DOHH2 (cell line): ENCODE results near the gene MSRB3.

ENCODE experiments used
- H3F3A ChIP-seq: fragments of 200-600 bp; sonication (generic), shearing (Covaris generic); 2 replicates; pipeline ENCODE4 v1.6.0; 2016; ENCODE audit warnings: antibody characterized with exemption, mild to moderate bottlenecking; ENCODE audit not compliant: control insufficient read depth, insufficient read depth
- H3K27ac ChIP-seq: fragments of 200-600 bp; sonication (generic); 2 replicates; pipeline ENCODE4 v1.5.1; 2014; ENCODE audit warnings: low read depth, mild to moderate bottlenecking, low read length, moderate library complexity
- H3K27me3 ChIP-seq: fragments of 200-600 bp; sonication (generic); 2 replicates; pipeline ENCODE4 v1.6.1; 2014; ENCODE audit warnings: mild to moderate bottlenecking, low read length, mixed read lengths; ENCODE audit not compliant: control insufficient read depth
- H3K36me3 ChIP-seq: fragments of 200-600 bp; sonication (generic); 2 replicates; pipeline ENCODE4 v1.6.1; 2014; ENCODE audit warnings: mild to moderate bottlenecking, low read length, moderate library complexity, mixed read lengths; ENCODE audit not compliant: control insufficient read depth
- H3K4me1 ChIP-seq: fragments of 200-600 bp; sonication (generic); 2 replicates; pipeline ENCODE4 v1.6.1; 2014; ENCODE audit warnings: mild to moderate bottlenecking, low read length, mixed read lengths; ENCODE audit not compliant: control insufficient read depth
- H3K4me2 ChIP-seq: fragments of 200-600 bp; sonication (generic); 2 replicates; pipeline ENCODE4 v1.6.0; 2014; ENCODE audit warnings: mild to moderate bottlenecking, low read length, moderate library complexity
- H3K4me3 ChIP-seq: fragments of 200-600 bp; sonication (generic); 2 replicates; pipeline ENCODE4 v1.5.1; 2014; ENCODE audit warnings: mild to moderate bottlenecking, low read length, mixed read lengths
- H3K79me2 ChIP-seq: fragments of 200-600 bp; sonication (generic); 2 replicates; pipeline ENCODE4 v1.6.1; 2014; ENCODE audit warnings: mild to moderate bottlenecking, low read length, mixed read lengths; ENCODE audit not compliant: control insufficient read depth
- H3K9me2 ChIP-seq: fragments of 200-600 bp; sonication (generic); replicated peaks from 2 replicates; pipeline ENCODE4 v1.6.1; 2014; ENCODE audit warnings: mild to moderate bottlenecking, low read length, mixed read lengths; ENCODE audit not compliant: control insufficient read depth
- H3K9me3 ChIP-seq: fragments of 200-600 bp; sonication (generic); 2 replicates; pipeline ENCODE4 v1.6.1; 2014; ENCODE audit warnings: antibody characterized with exemption, low read length, mixed read lengths; ENCODE audit not compliant: control insufficient read depth, insufficient read depth
- H4K20me1 ChIP-seq: fragments of 200-600 bp; sonication (generic); 2 replicates; pipeline ENCODE4 v1.6.0; 2014; ENCODE audit warnings: low read depth, mild to moderate bottlenecking, antibody characterized with exemption, low read length, moderate library complexity; ENCODE audit not compliant: control insufficient read depth, insufficient read depth
- EZH2phosphoT487 ChIP-seq: fragments of 200-600 bp; sonication (generic); IDR thresholded peaks from 2 replicates; pipeline ENCODE4 v1.6.1; 2017; ENCODE audit warnings: borderline replicate concordance, mild to moderate bottlenecking, antibody characterized with exemption, low read length, moderate library complexity, mixed read lengths
- TF ChIP-seq, protein P1 (sequence below): fragments of 200-600 bp; sonication (generic); IDR thresholded peaks from one replicate; pipeline ENCODE4 v1.5.1; 2014; ENCODE audit warnings: antibody characterized with exemption, mild to moderate bottlenecking, low read depth, low read length; ENCODE audit not compliant: poor library complexity, severe bottlenecking

The MSRB3 gene

GRCh38 chr12:65293735-65294134 lies 15.3 kb downstream of the MSRB3 start:
- Histone ChIP-seq H4K20me1 (no peaks in the 10 kb centered on the region), H3K9me2 (no peaks in the 10 kb centered on the region), H3K9me3 (no peaks in the 10 kb centered on the region), H3K79me2 (no peaks in the 10 kb centered on the region), H3K4me2 (no peak overlapping the region), H3K27me3 (peaks cover 8% of the 10 kb centered on the region; the same call in 1 of the 2 replicates), H3K27ac (no peak overlapping the region), H3F3A (no peaks in the 10 kb centered on the region), H3K36me3 (no peaks in the 10 kb centered on the region), H3K4me3 (no peak overlapping the region), H3K4me1 (no peaks in the 10 kb centered on the region)
- no peak for TF ChIP-seq EZH2phosphoT487
- TF ChIP-seq, protein P1, sequence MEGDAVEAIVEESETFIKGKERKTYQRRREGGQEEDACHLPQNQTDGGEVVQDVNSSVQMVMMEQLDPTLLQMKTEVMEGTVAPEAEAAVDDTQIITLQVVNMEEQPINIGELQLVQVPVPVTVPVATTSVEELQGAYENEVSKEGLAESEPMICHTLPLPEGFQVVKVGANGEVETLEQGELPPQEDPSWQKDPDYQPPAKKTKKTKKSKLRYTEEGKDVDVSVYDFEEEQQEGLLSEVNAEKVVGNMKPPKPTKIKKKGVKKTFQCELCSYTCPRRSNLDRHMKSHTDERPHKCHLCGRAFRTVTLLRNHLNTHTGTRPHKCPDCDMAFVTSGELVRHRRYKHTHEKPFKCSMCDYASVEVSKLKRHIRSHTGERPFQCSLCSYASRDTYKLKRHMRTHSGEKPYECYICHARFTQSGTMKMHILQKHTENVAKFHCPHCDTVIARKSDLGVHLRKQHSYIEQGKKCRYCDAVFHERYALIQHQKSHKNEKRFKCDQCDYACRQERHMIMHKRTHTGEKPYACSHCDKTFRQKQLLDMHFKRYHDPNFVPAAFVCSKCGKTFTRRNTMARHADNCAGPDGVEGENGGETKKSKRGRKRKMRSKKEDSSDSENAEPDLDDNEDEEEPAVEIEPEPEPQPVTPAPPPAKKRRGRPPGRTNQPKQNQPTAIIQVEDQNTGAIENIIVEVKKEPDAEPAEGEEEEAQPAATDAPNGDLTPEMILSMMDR = no peak

DNA sequence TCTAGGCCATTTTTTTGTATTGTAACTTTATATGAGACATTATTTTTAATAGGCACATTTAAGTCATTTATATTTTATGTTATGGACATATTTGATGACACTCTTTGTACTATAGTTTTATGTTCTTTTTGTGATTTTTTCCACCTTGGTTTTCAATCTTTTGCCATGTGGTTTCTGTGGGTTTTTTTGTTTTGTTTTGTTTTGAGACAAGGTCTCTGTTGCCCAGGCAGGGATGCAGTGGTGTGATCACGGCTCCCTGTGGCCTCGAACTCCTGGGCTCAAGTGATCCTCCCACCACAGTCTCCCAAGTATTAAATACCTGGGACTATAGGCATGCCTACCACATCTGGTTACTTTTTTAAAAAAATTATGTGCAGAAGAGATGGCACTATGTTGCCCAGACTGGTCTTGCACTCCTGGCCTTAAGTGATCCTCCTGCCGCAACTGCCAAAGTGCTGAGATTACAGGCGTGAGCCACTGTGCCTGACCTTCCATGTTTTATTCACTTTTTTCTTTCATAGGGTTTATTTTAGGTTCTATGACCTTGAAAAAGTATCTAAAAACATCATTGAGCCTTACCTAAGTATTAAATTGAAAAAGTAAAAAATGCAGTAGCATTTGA lies 16.3 kb downstream of the MSRB3 start:
- Histone ChIP-seq H3F3A (no peaks in the 10 kb centered on the region), H3K9me3 (no peaks in the 10 kb centered on the region), H3K27me3 (peaks cover 15% of the 10 kb centered on the region), H3K36me3 (no peaks in the 10 kb centered on the region), H3K27ac (no peak overlapping the region), H3K9me2 (no peaks in the 10 kb centered on the region), H4K20me1 (no peaks in the 10 kb centered on the region), H3K4me1 (no peaks in the 10 kb centered on the region), H3K4me2 (no peak overlapping the region), H3K4me3 (no peak overlapping the region), H3K79me2 (no peaks in the 10 kb centered on the region)
- TF ChIP-seq, protein P1 = no peak
- no peak for TF ChIP-seq EZH2phosphoT487

DNA sequence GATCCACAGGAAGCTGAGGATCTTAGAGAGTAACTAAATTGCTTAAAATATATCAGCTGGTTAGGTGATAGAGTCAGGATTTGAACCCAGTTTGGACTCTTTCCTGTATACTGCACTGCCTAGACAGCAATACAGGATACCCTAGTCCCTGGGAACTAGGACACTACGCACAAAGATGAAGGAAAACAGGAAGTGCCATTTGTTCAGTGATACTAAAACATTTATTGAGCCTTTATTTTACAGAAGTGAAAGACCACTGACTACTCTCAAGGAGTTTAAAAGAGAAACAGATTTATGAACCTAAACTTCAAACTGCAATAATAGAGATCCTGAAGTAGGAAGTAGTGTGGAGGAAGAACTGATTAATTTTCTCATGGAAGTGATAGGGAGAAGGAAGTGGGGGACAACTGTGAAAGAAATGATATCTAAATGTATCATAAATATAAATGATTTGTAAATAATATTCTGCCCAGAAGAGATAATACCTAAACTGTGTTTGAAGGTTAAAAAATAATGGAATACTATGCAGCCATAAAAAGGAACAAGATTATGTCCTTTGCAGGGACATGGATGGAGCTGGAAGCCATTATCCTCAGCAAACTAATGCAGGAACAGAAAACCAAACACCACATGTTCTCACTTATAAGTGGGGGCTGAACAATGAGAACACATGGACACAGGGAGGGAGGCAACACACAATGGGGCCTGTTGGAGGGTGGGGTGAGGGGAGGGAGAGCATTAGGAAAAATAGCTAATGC lies 18.2 kb downstream of the MSRB3 start:
- TF ChIP-seq EZH2phosphoT487 = no peak
- TF ChIP-seq, protein P1 = no peak
- H3K27ac ChIP-seq = no peak overlapping the region
- H3K9me2 ChIP-seq = no peaks in the 10 kb centered on the region
- no peaks in the 10 kb centered on the region for H3F3A ChIP-seq
- H3K4me2 ChIP-seq = no peak overlapping the region
- no peaks in the 10 kb centered on the region for H3K9me3 ChIP-seq
- H3K36me3 ChIP-seq = no peaks in the 10 kb centered on the region
- no peaks in the 10 kb centered on the region for H3K79me2 ChIP-seq
- H3K4me1 ChIP-seq = no peaks in the 10 kb centered on the region
- H4K20me1 ChIP-seq = no peaks in the 10 kb centered on the region
- H3K27me3 ChIP-seq = peaks cover 20% of the 10 kb centered on the region
- H3K4me3 ChIP-seq = no peak overlapping the region
